A549 (cell line): Measurements from ENCODE around the gene SPDYC. TPM values are rescaled to one million over a fixed set of nuclear protein-coding genes. Genes with fewer than 3 reads are reported as not detected.

Source experiments
- ATAC-seq, 2 experiments: fragments of 200-7000 bp in 1 of 2; fragments of >200 bp in 1 of 2; cut with Nextera tagmentation in 1 of 2; cut with Tn5 transposase in 1 of 2; 3 replicates each; pipeline versions ENCODE4 v1.8.0 to v1.9.1; 2018 to 2020; ENCODE audit warnings: mild to moderate bottlenecking in 1 of 2, moderate library complexity in 1 of 2
- CTCF ChIA-PET: fragments of 300-600 bp; sonication (Branson Sonifier 250); formaldehyde crosslinking; extraction: SDS; loops from one replicate; lab custom pipeline; 2021; ENCODE audit warnings: antibody characterized with exemption, inconsistent platforms; lab: Yijun Ruan, JAX
- POLR2A ChIA-PET: fragments of 350-600 bp; formaldehyde crosslinking; extraction: SDS; loops from one replicate; lab custom pipeline; 2021; ENCODE audit warnings: antibody characterized with exemption, inconsistent platforms; lab: Yijun Ruan, JAX
- DNase-seq, 2 experiments: peaks; one replicate each; pipeline versions ENCODE4 v3.0.0 to v3.0.0-alpha.2; 2011 to 2016; ENCODE audit warnings: low read depth in 1 of 2, low spot score in 1 of 2
- FAIRE-seq: peaks from 2 replicates; lab custom pipeline; 2011; peaks lifted over from hg19 to GRCh38; lab: Jason Lieb, UNC
- H3K27ac ChIP-seq, 2 experiments: fragments of >200 bp; sonication (Bioruptor Twin); formaldehyde crosslinking; 3 replicates each; pipeline ENCODE4 v1.5.1; 2016 to 2017
- H3K4me1 ChIP-seq: fragments of >200 bp; sonication (Bioruptor Twin); formaldehyde crosslinking; 3 replicates; pipeline ENCODE4 v1.6.1; 2016
- H3K4me2 ChIP-seq: fragments of >200 bp; sonication (Bioruptor Twin); formaldehyde crosslinking; 3 replicates; pipeline ENCODE4 v1.6.1; 2016
- H3K4me3 ChIP-seq: fragments of >200 bp; sonication (Bioruptor Twin); formaldehyde crosslinking; 3 replicates; pipeline ENCODE4 v1.5.1; 2016
- H3K9me3 ChIP-seq: fragments of >200 bp; sonication (Bioruptor Twin); formaldehyde crosslinking; 3 replicates; pipeline ENCODE4 v1.6.1; 2016
- ATOH8 ChIP-seq: fragments of 250-450 bp; sonication (Bioruptor Pico); IDR thresholded peaks from 2 replicates; pipeline ENCODE4 v1.5.0; 2020; ENCODE audit warnings: low read depth, mild to moderate bottlenecking, moderate library complexity
- BCL3 ChIP-seq: fragments of >200 bp; sonication (Bioruptor Twin); formaldehyde crosslinking; IDR thresholded peaks from 3 replicates; pipeline ENCODE4 v1.6.1; 2016
- CBX2 ChIP-seq: fragments of 200-600 bp; sonication (generic); IDR thresholded peaks from 2 replicates; pipeline ENCODE4 v1.6.1; 2016; ENCODE audit warnings: low read depth, mild to moderate bottlenecking, borderline replicate concordance
- CEBPB ChIP-seq, 2 experiments: fragments of >200 bp in 1 of 2; sonication (Bioruptor Twin) in 1 of 2; formaldehyde crosslinking in 1 of 2; IDR thresholded peaks; 2 replicates each; pipeline ENCODE4 v1.6.1; 2012 to 2016
- CHD2 ChIP-seq: fragments of 150-350 bp; IDR thresholded peaks from 2 replicates; pipeline ENCODE4 v1.6.1; 2014; ENCODE audit warnings: low read length; ENCODE audit not compliant: partially characterized antibody
- CHD4 ChIP-seq: fragments of 200-600 bp; sonication (generic); IDR thresholded peaks from 2 replicates; pipeline ENCODE4 v1.6.1; 2016; ENCODE audit warnings: antibody characterized with exemption, mild to moderate bottlenecking, borderline replicate concordance
- E2F6 ChIP-seq: IDR thresholded peaks from 2 replicates; pipeline ENCODE4 v1.6.1; 2012; ENCODE audit warnings: low read depth, borderline replicate concordance
- ESRRA ChIP-seq: fragments of 150-350 bp; IDR thresholded peaks from 2 replicates; pipeline ENCODE4 v1.6.1; 2014; ENCODE audit warnings: mild to moderate bottlenecking, low read length, borderline replicate concordance
- FOSL2 ChIP-seq, 2 experiments: fragments of 450-650 bp in 1 of 2; fragments of >200 bp in 1 of 2; sonication (Bioruptor Twin) in 1 of 2; formaldehyde crosslinking; IDR thresholded peaks; 2 replicates each; pipeline versions ENCODE4 v1.5.0 to v1.6.1; 2016 to 2020; ENCODE audit warnings: mild to moderate bottlenecking in 1 of 2, moderate library complexity in 1 of 2
- HDAC2 ChIP-seq: fragments of 200-600 bp; sonication (generic); IDR thresholded peaks from 2 replicates; pipeline ENCODE4 v1.6.1; 2016
- HMGXB4 ChIP-seq: fragments of 250-450 bp; sonication (Bioruptor Pico); IDR thresholded peaks from 2 replicates; pipeline ENCODE4 v1.5.0; 2021; ENCODE audit warnings: mild to moderate bottlenecking, moderate library complexity, borderline replicate concordance
- HOXA7 ChIP-seq: fragments of 250-450 bp; sonication (Bioruptor Pico); IDR thresholded peaks from 2 replicates; pipeline ENCODE4 v1.5.0; 2020; ENCODE audit warnings: mild to moderate bottlenecking, moderate library complexity
- HOXB5 ChIP-seq: fragments of 250-450 bp; sonication (Bioruptor Pico); IDR thresholded peaks from 2 replicates; pipeline ENCODE4 v1.5.0; 2020; ENCODE audit warnings: mild to moderate bottlenecking, moderate library complexity
- JUN ChIP-seq, 2 experiments: fragments of >200 bp; sonication (Bioruptor Twin); formaldehyde crosslinking; IDR thresholded peaks; 2 replicates in 1 of 2; 3 replicates in 1 of 2; pipeline ENCODE4 v1.6.1; 2016 to 2017
- JUNB ChIP-seq: fragments of >200 bp; sonication (Bioruptor Twin); formaldehyde crosslinking; IDR thresholded peaks from 2 replicates; pipeline ENCODE4 v1.6.1; 2016
- MAZ ChIP-seq: fragments of 150-350 bp; IDR thresholded peaks from 2 replicates; pipeline ENCODE4 v1.6.1; 2014; ENCODE audit warnings: antibody characterized with exemption, low read depth, low read length, borderline replicate concordance
- MYC ChIP-seq: IDR thresholded peaks from 2 replicates; pipeline ENCODE4 v1.6.1; 2012; ENCODE audit warnings: mild to moderate bottlenecking, inconsistent platforms, low read length, improper control_type of control experiment, borderline replicate concordance
- NPAS2 ChIP-seq: fragments of 250-450 bp; sonication (Bioruptor Pico); IDR thresholded peaks from 2 replicates; pipeline ENCODE4 v1.8.0; 2022; ENCODE audit warnings: mild to moderate bottlenecking, moderate library complexity, borderline replicate concordance
- NR3C1 ChIP-seq: fragments of >200 bp; sonication (Bioruptor Twin); formaldehyde crosslinking; IDR thresholded peaks from 3 replicates; pipeline ENCODE4 v1.6.1; 2017
- RARB ChIP-seq: fragments of 250-450 bp; sonication (Bioruptor Pico); IDR thresholded peaks from 2 replicates; pipeline ENCODE4 v1.8.0; 2021; ENCODE audit warnings: mild to moderate bottlenecking, moderate library complexity
- RCOR1 ChIP-seq: fragments of 150-350 bp; IDR thresholded peaks from 2 replicates; pipeline ENCODE4 v1.6.1; 2014; ENCODE audit warnings: antibody characterized with exemption, low read length, low read depth
- RNF2 ChIP-seq: fragments of 200-600 bp; sonication (generic); IDR thresholded peaks from 2 replicates; pipeline ENCODE4 v1.6.1; 2016; ENCODE audit warnings: low read depth, mild to moderate bottlenecking, antibody characterized with exemption, moderate library complexity, borderline replicate concordance
- SREBF2 ChIP-seq: fragments of 450-650 bp; IDR thresholded peaks from 2 replicates; pipeline ENCODE4 v1.6.1; 2014; ENCODE audit warnings: mild to moderate bottlenecking, moderate library complexity
- WGBS: methylation state at CpG from one replicate; pipeline ENCODE4 v1.1.6; 2017; ENCODE audit errors: missing lambda C conversion rate; 5-methylcytosine and 5-hydroxymethylcytosine counted together
- polyA plus RNA-seq, 4 experiments: library from polyadenylated mRNA; depleted of rRNA in 3 of 4; stranded (reverse); fragments of >200 nt; fragmentation: RNase III in 1 of 4; extraction: RNeasy Plus Mini Kit Qiagen cat#74134 plus additional on column Dnase treatment in 1 of 4; gene quantifications; 2 replicates in 3 of 4; 3 replicates in 1 of 4; pipeline ENCODE4 v1.2.3, GENCODE V29; 2011 to 2017

Gene SPDYC
- polyA plus RNA-seq, 2 of the 4 experiments (the other 2 are of a cell fraction): not detected

GRCh38 chr11:65218446-65218845, 48.4 kb downstream of the SPDYC start:
- Histone ChIP-seq H3K27ac (no peak overlapping the region), H3K4me2 (no peak overlapping the region), H3K9me3 (no peaks in the 10 kb centered on the region), H3K4me3 (no peak overlapping the region), H3K4me1 (no peaks in the 10 kb centered on the region)
- WGBS: 88% methylated on average over 9 of the region's 9 CpGs
- CTCF ChIA-PET: interaction anchor here (0.6 to 11.8 kb wide), 4 partner anchors 10 to 349 kb away, joined by 3 to 81 read pairs (median 4); no protein-coding TSS in a partner anchor
- TF ChIP-seq MAZ (no peak), HDAC2 (no peak), E2F6 (no peak), ESRRA (no peak), ATOH8 (CRISPR knock-in tag) (no peak), CEBPB (IDR thresholded peaks at IDR 0.05) (no peak), NR3C1 (no peak), JUNB (no peak)
- no peak; a peak in 1 of 6 replicates for ATAC-seq
- DNase-seq: no peak
- POLR2A ChIA-PET: no interaction called here
- FAIRE-seq: no peak

- Histone ChIP-seq H3K9me3 (no peaks in the 10 kb centered on the region), H3K4me2 (no peak overlapping the region), H3K4me1 (peaks cover 3% of the 10 kb centered on the region), H3K27ac (no peak overlapping the region), H3K4me3 (no peak overlapping the region)
- DNase-seq: no peak
- WGBS: 81% methylated on average over 3 of the region's 3 CpGs
- POLR2A ChIA-PET: no interaction called here
- TF ChIP-seq RARB: no peak
- no peak for TF ChIP-seq BCL3
- no peak for TF ChIP-seq CHD4
- no peak for TF ChIP-seq FOSL2 (IDR thresholded peaks at IDR 0.05)
- TF ChIP-seq FOSL2 (CRISPR knock-in tag; IDR thresholded peaks at IDR 0.05): no peak
- no peak for TF ChIP-seq SREBF2
- no peak for TF ChIP-seq CHD2
- no peak for TF ChIP-seq RCOR1
- no peak for ATAC-seq
- FAIRE-seq: no peak
- CTCF ChIA-PET: interaction anchor here (0.8 to 11.8 kb wide), 6 partner anchors 9 to 108 kb away, joined by 3 to 81 read pairs (median 5); no protein-coding TSS in a partner anchor
These were observed 49.8 kb downstream of the SPDYC start for GRCh38 chr11:65219930-65220213.

GRCh38 chr11:65221026-65221425, 51.0 kb downstream of the SPDYC start:
- no peak for FAIRE-seq
- CTCF ChIA-PET: interaction anchor here (1.2 to 11.8 kb wide), 3 partner anchors 17 to 31 kb away, joined by 3 to 81 read pairs (median 30); no protein-coding TSS in a partner anchor
- no peak for ATAC-seq
- peaks cover 9% of the 10 kb centered on the region for H3K4me1 ChIP-seq
- no peak overlapping the region for H3K4me3 ChIP-seq
- DNase-seq: no peak
- TF ChIP-seq MAZ (no peak), CBX2 (no peak), ATOH8 (CRISPR knock-in tag) (no peak), HMGXB4 (CRISPR knock-in tag) (no peak), RARB (no peak), HOXA7 (CRISPR knock-in tag) (no peak), NPAS2 (CRISPR knock-in tag) (no peak), MYC (no peak), JUN (IDR thresholded peaks at IDR 0.05) (no peak), HOXB5 (CRISPR knock-in tag) (no peak), RNF2 (no peak)
- TF ChIP-seq, all 56 proteins: peak for 0
- WGBS: 89% methylated on average over 8 of the region's 10 CpGs
- Histone ChIP-seq H3K4me2 (no peak overlapping the region), H3K27ac (no peak overlapping the region), H3K9me3 (no peaks in the 10 kb centered on the region)
- POLR2A ChIA-PET: no interaction called here
